Endothelial cell of umbilical vein (primary cell): Measurements from ENCODE around the gene ARHGAP42. TPM values are rescaled to one million over a fixed set of nuclear protein-coding genes. Genes with fewer than 3 reads are reported as not detected.

Experiments
- BruUV-seq: library from RNA; stranded (reverse); fragments of 400-500 nt; replicated peaks from 2 replicates; lab custom pipeline; 2021; lab: Mats Ljungman, UMichigan
- CTCF ChIA-PET: fragments of 300-600, 350-600 bp; sonication (Branson Sonifier 250); formaldehyde crosslinking; loops from one replicate; lab custom pipeline; 2021; ENCODE audit warnings: antibody characterized with exemption, inconsistent platforms; lab: Charles Lee
- POLR2A ChIA-PET: fragments of 300-600, 350-600 bp; sonication (Branson Sonifier 250); formaldehyde crosslinking; loops from one replicate; lab custom pipeline; 2021; ENCODE audit warnings: antibody characterized with exemption, inconsistent platforms; lab: Charles Lee
- DNase-seq: peaks from one replicate; pipeline ENCODE4 v3.0.0-alpha.2; 2011; ENCODE audit warnings: low read depth, low spot score
- FAIRE-seq: peaks from 2 replicates; lab custom pipeline; 2011; peaks lifted over from hg19 to GRCh38; lab: Jason Lieb, UNC
- H2AFZ ChIP-seq: 2 replicates; pipeline ENCODE4 v1.6.0; 2012; ENCODE audit warnings: low read depth, low read length, control low read depth, inconsistent platforms
- H3K27ac ChIP-seq: 2 replicates; pipeline ENCODE4 v1.5.1; 2011; ENCODE audit warnings: low read depth, mild to moderate bottlenecking, control low read depth, low read length, moderate library complexity; ENCODE audit not compliant: insufficient read depth
- H3K27me3 ChIP-seq, 2 experiments: 2 replicates each; pipeline versions ENCODE4 v1.6.0 to v1.6.1; 2011; ENCODE audit warnings: low read length in 2 of 2, mixed read lengths in 1 of 2; ENCODE audit not compliant: control insufficient read depth in 2 of 2, insufficient read depth in 2 of 2
- H3K36me3 ChIP-seq, 2 experiments: 2 replicates in 1 of 2; 3 replicates in 1 of 2; pipeline ENCODE4 v1.5.1; 2011; ENCODE audit warnings: low read length in 2 of 2, mild to moderate bottlenecking in 1 of 2, moderate library complexity in 1 of 2; ENCODE audit not compliant: control insufficient read depth in 2 of 2, insufficient read depth in 2 of 2; ENCODE audit errors: extremely low read depth in 1 of 2
- H3K4me1 ChIP-seq: 3 replicates; pipeline ENCODE4 v1.5.1; 2011; ENCODE audit warnings: mild to moderate bottlenecking, low read length; ENCODE audit not compliant: control insufficient read depth, insufficient read depth; ENCODE audit errors: extremely low read depth
- H3K4me2 ChIP-seq: 2 replicates; pipeline ENCODE4 v1.6.1; 2011; ENCODE audit warnings: low read length, control low read depth, mixed read lengths; ENCODE audit not compliant: insufficient read depth
- H3K4me3 ChIP-seq, 3 experiments: fragments of 200-600 bp in 1 of 3; sonication (generic), shearing (Covaris generic) in 1 of 3; replicated peaks in 1 of 3; 2 replicates each; pipeline ENCODE4 v1.5.1; 2011 to 2016; ENCODE audit warnings: control low read depth in 3 of 3, low read length in 3 of 3, mild to moderate bottlenecking in 2 of 3, inconsistent platforms in 1 of 3, low read depth in 1 of 3, moderate library complexity in 1 of 3; ENCODE audit not compliant: insufficient read depth in 1 of 3
- H3K79me2 ChIP-seq: 2 replicates; pipeline ENCODE4 v1.6.0; 2012; ENCODE audit warnings: low read length, inconsistent platforms; ENCODE audit not compliant: control insufficient read depth, insufficient read depth
- H3K9ac ChIP-seq: replicated peaks from 2 replicates; pipeline ENCODE3; 2011; ENCODE audit warnings: low read length, control low read depth; ENCODE audit not compliant: insufficient read depth; ENCODE audit errors: extremely low read depth
- H3K9me1 ChIP-seq: replicated peaks from 3 replicates; pipeline ENCODE4 v1.6.0; 2011; ENCODE audit warnings: mild to moderate bottlenecking, low read length; ENCODE audit not compliant: control insufficient read depth, insufficient read depth; ENCODE audit errors: extremely low read depth
- H3K9me3 ChIP-seq: replicated peaks from 2 replicates; pipeline ENCODE4 v1.5.1; 2012; ENCODE audit warnings: low read length, inconsistent platforms; ENCODE audit not compliant: control insufficient read depth, insufficient read depth
- H4K20me1 ChIP-seq: replicated peaks from 2 replicates; pipeline ENCODE3; 2011; ENCODE audit warnings: mild to moderate bottlenecking, low read length; ENCODE audit not compliant: control insufficient read depth, insufficient read depth; ENCODE audit errors: extremely low read depth
- EZH2 ChIP-seq: IDR thresholded peaks from 2 replicates; pipeline ENCODE4 v1.6.1; 2012; ENCODE audit warnings: borderline replicate concordance, low read depth, mild to moderate bottlenecking, moderate library complexity, low read length, inconsistent platforms; ENCODE audit not compliant: severe bottlenecking
- FOS ChIP-seq: IDR thresholded peaks from 2 replicates; pipeline ENCODE4 v1.6.1; 2011; ENCODE audit warnings: mild to moderate bottlenecking, low read length, moderate library complexity, borderline replicate concordance; ENCODE audit not compliant: insufficient read depth
- GATA2 ChIP-seq: IDR thresholded peaks from 2 replicates; pipeline ENCODE4 v1.7.0; 2011; ENCODE audit warnings: low read depth, mild to moderate bottlenecking, moderate library complexity, mixed read lengths, low read length; ENCODE audit not compliant: insufficient read length, insufficient read depth
- JUN ChIP-seq: IDR thresholded peaks from 2 replicates; pipeline ENCODE4 v1.6.1; 2011; ENCODE audit warnings: borderline replicate concordance, low read depth; ENCODE audit not compliant: insufficient read length, insufficient read depth
- MYC ChIP-seq: IDR thresholded peaks from one replicate; pipeline ENCODE4 v1.6.1; 2011; ENCODE audit warnings: mild to moderate bottlenecking, low read depth, low read length
- POLR2A ChIP-seq: IDR thresholded peaks from 2 replicates; pipeline ENCODE4 v1.6.1; 2012; ENCODE audit warnings: low read depth, mild to moderate bottlenecking, control low read depth, low read length
- POLR2AphosphoS5 ChIP-seq: IDR thresholded peaks from 2 replicates; pipeline ENCODE4 v1.6.1; 2012; ENCODE audit warnings: low read depth, mild to moderate bottlenecking, control low read depth, low read length, moderate library complexity; ENCODE audit not compliant: insufficient read depth
- dilution Hi-C: fragments of 300-500 bp; cut with MboI; formaldehyde crosslinking; loops from one replicate; pipeline ENCODE4 v1.15.0; 2019; ENCODE audit warnings: low sequenced_read_pairs; ENCODE audit not compliant: extremely low pct_ligation_motif_present
- intact Hi-C: fragments of 100-400 bp; cut with micrococcal nuclease; formaldehyde crosslinking; loops from one replicate; pipeline ENCODE4 v1.10.0; 2022
- polyA plus RNA-seq, 4 experiments: library from polyadenylated mRNA; depleted of rRNA in 3 of 4; stranded (reverse) in 3 of 4; unstranded in 1 of 4; fragments of >200 nt; gene quantifications; 2 replicates each; pipeline versions ENCODE4 v1.2.1 to v1.2.3, GENCODE V29; 2011 to 2012; ENCODE audit warnings: missing spikeins in 1 of 4
- total RNA-seq: library from RNA; stranded (reverse); gene quantifications from 2 replicates; pipeline ENCODE4 v1.2.3, GENCODE V29; 2021
- TF ChIP-seq, protein P1 (sequence below): IDR thresholded peaks from 2 replicates; pipeline ENCODE4 v1.6.1; 2011; ENCODE audit not compliant: insufficient read depth, insufficient read length
- TF ChIP-seq, protein P2 (sequence below), 2 donors: IDR thresholded peaks; 1 replicate in 1 of 2; 2 replicates in 1 of 2; pipeline ENCODE4 v1.5.1; 2011; ENCODE audit warnings: low read length in 2 of 2, mild to moderate bottlenecking in 2 of 2, moderate library complexity in 2 of 2, control low read depth in 1 of 2, inconsistent platforms in 1 of 2, low read depth in 1 of 2; ENCODE audit not compliant: insufficient read depth in 1 of 2; ENCODE audit errors: extremely low read depth in 1 of 2

The ARHGAP42 gene
- total and polyA plus RNA-seq, 2 donors (not counting 3 experiments of a cell fraction or from before 2014, with no cell fraction given) = 1.8 to 2.4 TPM

DNA sequence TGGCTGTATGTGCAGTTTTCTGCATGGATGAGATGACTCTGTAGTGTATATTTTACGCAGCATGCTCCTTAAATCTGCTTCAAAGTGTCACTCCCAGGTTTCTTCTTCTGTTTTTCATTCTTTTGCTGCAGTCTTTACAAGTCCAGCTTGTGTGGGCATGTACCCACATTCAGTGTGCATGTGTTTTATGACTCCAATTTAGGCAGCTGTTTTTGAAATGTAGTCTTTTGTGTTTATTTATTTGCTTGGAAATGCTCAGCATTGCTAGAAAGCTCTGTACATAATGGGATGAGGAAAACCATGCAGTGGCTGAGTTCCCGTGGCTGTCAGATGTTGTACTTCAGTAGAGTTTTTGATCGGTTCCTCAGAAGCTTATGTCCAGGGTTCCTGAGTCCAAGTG is 138.5 kb downstream of the ARHGAP42 start:
- Histone ChIP-seq H3K4me2 (no peak overlapping the region), H3K4me3 (no peak overlapping the region), H3K9me3 (no peaks in the 10 kb centered on the region), H3K79me2 (no peaks in the 10 kb centered on the region), H3K27me3 (no peaks in the 10 kb centered on the region), H3K36me3 (no peaks in the 10 kb centered on the region), H4K20me1 (no peaks in the 10 kb centered on the region), H3K27ac (no peak overlapping the region), H3K4me1 (no peaks in the 10 kb centered on the region), H3K9me1 (no peaks in the 10 kb centered on the region), H2AFZ (no peak overlapping the region), H3K9ac (no peak overlapping the region)
- DNase-seq (no peak), FAIRE-seq (no peak)
- TF ChIP-seq GATA2 (no peak), MYC (no peak), EZH2 (no peak), POLR2AphosphoS5 (no peak), FOS (no peak), JUN (no peak), POLR2A (no peak)
- TF ChIP-seq, protein P1, sequence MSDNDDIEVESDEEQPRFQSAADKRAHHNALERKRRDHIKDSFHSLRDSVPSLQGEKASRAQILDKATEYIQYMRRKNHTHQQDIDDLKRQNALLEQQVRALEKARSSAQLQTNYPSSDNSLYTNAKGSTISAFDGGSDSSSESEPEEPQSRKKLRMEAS = no peak
- TF ChIP-seq, protein P2, sequence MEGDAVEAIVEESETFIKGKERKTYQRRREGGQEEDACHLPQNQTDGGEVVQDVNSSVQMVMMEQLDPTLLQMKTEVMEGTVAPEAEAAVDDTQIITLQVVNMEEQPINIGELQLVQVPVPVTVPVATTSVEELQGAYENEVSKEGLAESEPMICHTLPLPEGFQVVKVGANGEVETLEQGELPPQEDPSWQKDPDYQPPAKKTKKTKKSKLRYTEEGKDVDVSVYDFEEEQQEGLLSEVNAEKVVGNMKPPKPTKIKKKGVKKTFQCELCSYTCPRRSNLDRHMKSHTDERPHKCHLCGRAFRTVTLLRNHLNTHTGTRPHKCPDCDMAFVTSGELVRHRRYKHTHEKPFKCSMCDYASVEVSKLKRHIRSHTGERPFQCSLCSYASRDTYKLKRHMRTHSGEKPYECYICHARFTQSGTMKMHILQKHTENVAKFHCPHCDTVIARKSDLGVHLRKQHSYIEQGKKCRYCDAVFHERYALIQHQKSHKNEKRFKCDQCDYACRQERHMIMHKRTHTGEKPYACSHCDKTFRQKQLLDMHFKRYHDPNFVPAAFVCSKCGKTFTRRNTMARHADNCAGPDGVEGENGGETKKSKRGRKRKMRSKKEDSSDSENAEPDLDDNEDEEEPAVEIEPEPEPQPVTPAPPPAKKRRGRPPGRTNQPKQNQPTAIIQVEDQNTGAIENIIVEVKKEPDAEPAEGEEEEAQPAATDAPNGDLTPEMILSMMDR (IDR thresholded peaks at IDR 0.05; ENCODE audit: extremely low read depth in 1 of 2, insufficient read depth in 1 of 2, low read depth in 1 of 2, low read length in 2 of 2) = no peak
- ChIA-PET POLR2A (no interaction called here), CTCF (interaction anchor here (1.3 to 2.4 kb wide), 5 partner anchors 9 to 249 kb away, joined by 4 to 10 read pairs (median 6); no protein-coding TSS in a partner anchor)
- BruUV-seq = no TSS peak
- intact Hi-C loops (no loop called here), dilution Hi-C loops (no loop called here)
